Left ventricle myocardium superior (tissue), 1 donor: ENCODE results near the gene CXCL10. TPM values are rescaled to one million over a fixed set of nuclear protein-coding genes. Genes with fewer than 3 reads are reported as not detected.
"Not testable (repeated sequence)": the region's sequence is repeated elsewhere in the genome, so short reads cannot be mapped to it uniquely, and the experiment has no call there.

Experiments used
- ATAC-seq: fragments of 200-7000 bp; cut with Tn5 transposase; one replicate; pipeline ENCODE4 v1.9.1; 2020; ENCODE audit warnings: mild to moderate bottlenecking, moderate library complexity
- DNase-seq: peaks from one replicate; pipeline ENCODE4 v3.0.0-alpha.2; 2020
- intact Hi-C: fragments of 100-400 bp; cut with micrococcal nuclease; formaldehyde crosslinking; loops from one replicate; pipeline ENCODE4 v1.11.0; 2022
- long read RNA-seq: library from polyadenylated mRNA; unstranded; transcript quantifications from one replicate; pipeline ENCODE4 v2.0.0, GENCODE V29; 2021
- total RNA-seq: library from RNA; stranded (reverse); fragmentation: NEBNext Ultra II Directional; extraction: Animal tissue kit (Norgen Biotek cat#: 25700); gene quantifications from one replicate; pipeline ENCODE4 v1.2.1, GENCODE V29; 2021
- donor health status: DM: no; HTN: yes; CAD: no; lungs with severe emphysema.

The CXCL10 gene
- 1.2 TPM for total RNA-seq
- long read RNA-seq, transcript CXCL10-201 (4 exons, 1,176 nt): major isoform, 9 of 9 reads
- long read RNA-seq, partial matches to known transcripts: 0 of 9 reads
- long read RNA-seq, other reads (novel, unspliced or antisense): 0 of 9 reads

DNA sequence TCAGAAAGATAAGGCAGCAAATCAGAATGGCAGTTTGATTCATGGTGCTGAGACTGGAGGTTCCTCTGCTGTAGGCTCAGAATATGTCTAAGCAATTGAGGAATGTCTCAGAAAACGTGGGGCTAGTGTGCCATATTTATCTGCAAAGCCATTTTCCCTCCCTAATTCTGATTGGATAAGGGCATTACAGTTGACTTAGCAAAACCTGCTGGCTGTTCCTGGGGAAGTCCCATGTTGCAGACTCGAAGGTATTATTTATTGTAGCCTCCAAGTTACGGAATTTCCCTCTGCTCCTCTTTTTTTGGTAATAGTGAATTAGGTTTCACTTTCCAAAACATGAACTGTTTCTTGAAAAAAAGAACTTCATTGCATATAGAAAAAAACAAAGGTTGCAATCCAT, at the start of gene CXCL10:
TSS of gene CXCL10 (minus strand) at position 109 of the 400 bp plus-strand sequence. CDS start at position 43, 66 bp downstream.
- no peak for ATAC-seq
- DNase-seq: no peak

DNA sequence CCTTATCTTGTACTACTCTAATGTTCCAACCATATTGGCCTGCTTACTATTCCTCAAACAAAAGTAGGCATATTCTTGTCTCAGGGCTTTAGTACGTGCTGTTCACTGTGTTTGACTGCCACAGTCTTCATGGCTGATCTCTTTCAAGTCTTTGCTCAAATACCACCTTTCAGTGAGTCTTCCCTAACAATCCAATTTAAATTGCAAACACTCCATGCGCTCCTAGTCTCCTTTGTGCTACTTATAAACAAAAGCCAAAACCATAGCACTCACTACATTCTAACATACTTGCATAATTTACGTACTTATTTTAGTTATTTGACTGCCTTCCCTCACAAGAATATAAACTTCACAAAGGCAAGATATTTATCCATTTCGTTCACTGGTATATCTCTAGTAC, 49.5 kb upstream of the CXCL10 start:
- DNase-seq: no peak
- ATAC-seq: no peak
- intact Hi-C loops: no loop called here

More for the DNA sequence above, at the start of gene CXCL10:
- intact Hi-C loops: no loop called here

- intact Hi-C loops: loop anchor here (2.0 kb wide), 1 partner anchor 73 kb away; no protein-coding TSS in a partner anchor
- DNase-seq (peak; percentile 64), ATAC-seq (peak; percentile 84)
Observed at GRCh38 chr4:76067652-76068286, 44.5 kb upstream of the CXCL10 start.

GRCh38 chr4:76066546-76066945, 43.2 kb upstream of the CXCL10 start:
- intact Hi-C loops: loop anchor here (2.0 kb wide), 1 partner anchor 72 kb away; no protein-coding TSS in a partner anchor
- no peak for DNase-seq
- ATAC-seq: no peak

- ATAC-seq: no peak
- intact Hi-C loops: no loop called here
- DNase-seq: no peak
Observed at GRCh38 chr4:76061982-76062381, 38.7 kb upstream of the CXCL10 start.

DNA sequence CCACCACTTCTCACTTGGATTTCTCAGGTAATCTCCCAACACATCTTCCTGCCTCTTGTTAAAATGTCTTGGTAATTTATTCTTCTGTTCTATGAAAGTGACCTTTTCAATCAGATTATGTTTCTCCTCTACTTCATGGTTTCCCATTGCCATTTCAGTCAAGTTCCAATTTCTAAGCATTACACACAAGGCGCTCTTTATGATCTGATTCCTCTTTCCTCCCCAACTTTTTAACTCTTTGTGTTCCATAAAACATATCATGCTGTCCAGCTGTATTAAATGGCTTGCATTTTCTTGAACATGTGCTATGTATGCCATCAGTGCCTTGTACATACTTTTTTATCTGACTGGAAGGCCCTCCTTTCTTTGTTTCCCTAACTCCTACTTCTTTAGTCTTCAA, 38.1 kb upstream of the CXCL10 start:
- ATAC-seq: no peak
- intact Hi-C loops: no loop called here
- DNase-seq: no peak

GRCh38 chr4:76060506-76060905, 37.2 kb upstream of the CXCL10 start:
- intact Hi-C loops: no loop called here
- ATAC-seq (no peak), DNase-seq (no peak)

- DNase-seq (no peak), ATAC-seq (no peak)
- intact Hi-C loops: no loop called here
Observed at GRCh38 chr4:76059750-76060149, 36.5 kb upstream of the CXCL10 start.

- no peak for ATAC-seq
- intact Hi-C loops: no loop called here
- DNase-seq: no peak
Observed at GRCh38 chr4:76058888-76059426, 35.7 kb upstream of the CXCL10 start.

DNA sequence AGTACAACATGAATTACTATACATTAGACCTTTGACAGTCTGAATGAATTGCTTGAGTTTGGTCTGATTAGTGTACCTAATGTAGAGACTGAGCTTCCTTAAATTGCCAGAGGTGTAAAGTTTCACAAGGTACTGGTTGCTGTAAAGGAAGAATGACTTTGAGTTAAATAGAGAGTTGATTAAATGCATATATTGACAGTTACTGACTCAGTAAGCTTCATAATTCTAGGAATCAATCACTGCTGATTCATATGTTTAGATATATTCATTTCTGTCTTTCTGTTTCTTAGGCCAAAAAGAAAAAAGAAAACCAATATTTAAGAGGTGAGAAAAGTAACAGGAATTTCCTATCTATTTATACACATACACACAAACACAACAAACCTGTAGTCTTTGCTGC, 35.0 kb upstream of the CXCL10 start:
- DNase-seq (no peak), ATAC-seq (no peak)
- intact Hi-C loops: no loop called here

DNA sequence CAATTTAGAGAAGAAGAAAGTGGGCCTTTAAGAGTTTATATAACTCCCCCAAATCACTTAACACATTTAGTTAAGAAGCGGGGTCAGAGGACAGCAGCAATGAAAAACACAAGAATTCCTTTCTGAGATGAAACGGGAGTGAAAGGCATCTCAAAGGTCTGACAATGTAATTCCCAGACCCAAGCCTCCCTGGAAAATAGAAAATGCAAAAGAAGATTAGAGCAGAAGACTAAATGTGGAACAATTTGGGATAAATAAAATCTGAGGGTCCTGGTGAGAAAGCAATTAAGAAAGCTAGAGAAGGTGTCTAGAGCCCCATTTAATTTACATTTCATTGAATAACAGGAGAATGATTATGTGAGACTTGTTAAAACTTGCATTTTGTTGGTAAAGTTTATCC, 32.1 kb upstream of the CXCL10 start:
- DNase-seq (no peak), ATAC-seq (no peak)
- intact Hi-C loops: no loop called here

DNA sequence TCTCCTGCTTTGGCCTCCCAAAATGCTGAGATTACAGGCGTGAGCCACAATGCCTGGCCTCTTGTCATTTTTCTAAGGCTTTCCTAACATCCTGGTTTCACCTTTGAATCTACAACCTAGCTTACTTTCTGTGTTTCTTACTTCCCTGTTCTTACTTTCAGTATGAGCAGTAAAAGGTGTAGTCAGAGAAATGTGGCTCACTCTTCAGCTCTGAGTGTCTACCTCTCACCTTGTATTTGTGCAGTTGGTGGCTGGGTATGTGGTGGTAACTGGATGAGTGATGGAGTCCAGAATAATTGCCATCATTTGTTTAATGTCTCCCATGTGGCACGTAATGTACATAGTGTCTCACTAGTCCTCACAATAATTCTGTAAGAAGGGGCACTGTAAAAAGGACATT, 31.7 kb upstream of the CXCL10 start:
- ATAC-seq (no peak), DNase-seq (no peak)
- intact Hi-C loops: no loop called here

DNA sequence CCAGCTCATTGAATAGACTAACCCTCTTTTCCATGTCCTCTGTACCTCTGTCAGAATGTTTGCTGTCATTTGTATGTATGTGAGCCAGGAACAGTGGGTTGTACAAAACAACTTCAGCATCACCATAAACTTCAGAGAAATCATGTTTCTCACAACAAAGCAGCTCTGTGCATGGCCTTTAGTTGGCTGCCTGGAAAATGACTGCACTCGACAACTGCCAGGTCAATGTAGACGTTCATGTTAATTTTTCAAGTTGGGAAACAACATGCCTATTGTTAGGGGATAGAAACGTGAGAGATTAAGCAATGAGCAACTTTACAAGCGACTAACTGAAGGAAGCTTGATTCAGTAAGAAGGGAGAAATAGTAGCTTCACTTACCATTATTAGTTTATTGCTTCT, 30.4 kb upstream of the CXCL10 start:
- intact Hi-C loops: no loop called here
- DNase-seq: no peak
- ATAC-seq: no peak

DNA sequence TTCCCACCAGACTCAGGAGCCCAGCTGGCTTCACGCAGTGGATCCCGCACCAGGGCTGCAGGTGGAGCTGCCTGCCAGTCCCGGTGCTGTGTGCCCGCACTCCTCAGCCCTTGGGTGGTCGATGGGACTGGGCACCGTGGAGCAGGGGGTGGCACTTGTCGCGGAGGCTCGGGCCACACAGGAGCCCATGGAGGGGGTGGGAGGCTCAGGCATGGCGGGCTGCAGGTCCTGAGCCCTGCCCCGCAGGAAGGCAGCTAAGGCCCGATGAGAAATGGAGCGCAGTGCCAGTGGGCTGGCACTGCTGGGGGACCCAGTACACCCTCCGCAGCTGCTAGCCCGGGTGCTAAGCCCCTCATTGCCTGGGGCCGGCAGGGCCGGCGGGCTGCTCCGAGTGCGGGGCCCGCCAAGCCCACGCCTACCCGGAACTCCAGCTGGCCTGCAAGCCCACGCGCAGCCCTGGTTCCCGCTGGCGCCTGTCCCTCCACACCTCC, 27.3 kb upstream of the CXCL10 start:
- intact Hi-C loops, ATAC-seq, DNase-seq: not testable (repeated sequence)

GRCh38 chr4:76049860-76050416, 26.6 kb upstream of the CXCL10 start:
- not testable (repeated sequence) for ATAC-seq, DNase-seq

GRCh38 chr4:76044686-76045085, 21.4 kb upstream of the CXCL10 start:
- DNase-seq, intact Hi-C loops, ATAC-seq: not testable (repeated sequence)

More at GRCh38 chr4:76049860-76050416, 26.6 kb upstream of the CXCL10 start:
- intact Hi-C loops: not testable (repeated sequence)

DNA sequence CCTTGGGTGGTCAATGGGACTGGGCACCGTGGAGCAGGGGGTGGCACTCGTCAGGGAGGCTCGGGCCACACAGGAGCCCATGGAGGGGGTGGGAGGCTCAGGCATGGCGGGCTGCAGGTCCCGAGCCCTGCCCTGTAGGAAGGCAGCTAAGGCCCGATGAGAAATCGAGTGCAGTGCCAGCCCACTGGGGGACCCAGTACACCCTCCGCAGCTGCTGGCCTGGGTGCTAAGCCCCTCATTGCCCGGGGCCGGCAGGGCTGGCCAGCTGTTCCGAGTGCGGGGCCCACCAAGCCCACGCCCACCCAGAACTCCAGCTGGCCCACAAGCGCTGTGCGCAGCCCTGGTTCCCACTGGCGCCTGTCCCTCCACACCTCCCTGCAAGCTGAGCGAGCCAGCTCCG, 20.0 kb upstream of the CXCL10 start:
- DNase-seq, ATAC-seq, intact Hi-C loops: not testable (repeated sequence)

- intact Hi-C loops, ATAC-seq, DNase-seq: not testable (repeated sequence)
Observed at GRCh38 chr4:76042241-76042998, 19.1 kb upstream of the CXCL10 start.

DNA sequence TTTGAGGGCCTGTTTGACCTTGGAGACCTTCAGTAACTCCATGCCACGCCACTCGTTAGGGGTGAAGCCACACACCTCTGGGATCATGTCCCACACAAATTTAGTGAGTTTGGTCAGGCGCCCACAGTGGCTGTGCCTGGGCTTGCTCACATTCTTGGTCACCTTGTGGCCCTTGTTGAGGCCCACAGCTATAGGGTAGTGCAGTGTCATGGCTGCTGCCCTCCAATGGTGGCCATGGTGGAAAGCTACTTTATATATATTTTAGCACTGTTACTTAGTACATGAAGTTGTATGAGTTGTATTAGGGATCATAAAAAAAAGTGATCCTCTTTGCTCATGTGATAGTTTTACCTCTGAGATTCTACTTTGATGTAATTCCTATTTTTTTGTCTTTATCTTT, 13.6 kb upstream of the CXCL10 start:
- intact Hi-C loops: no loop called here
- ATAC-seq (no peak), DNase-seq (no peak)
